K562 (cell line): ENCODE data around the gene RMND5B. TPM values are rescaled to one million over a fixed set of nuclear protein-coding genes. Genes with fewer than 3 reads are reported as not detected.

Experiments used
- CREBBP ChIP-seq: IDR thresholded peaks from one replicate; pipeline ENCODE4 v1.6.1; 2012; ENCODE audit warnings: low read depth, mild to moderate bottlenecking, control low read depth, inconsistent platforms, low read length
- E2F3 ChIP-seq: fragments of 250-450 bp; sonication (Bioruptor Pico); IDR thresholded peaks from 2 replicates; pipeline ENCODE4 v1.4.0; 2020; ENCODE audit warnings: mild to moderate bottlenecking
- E2F5 ChIP-seq: sonication (generic); formaldehyde crosslinking; IDR thresholded peaks from 2 replicates; pipeline ENCODE4 v1.8.0; 2022; ENCODE audit warnings: mild to moderate bottlenecking, missing genetic modification reagents
- GTF2E2 ChIP-seq: fragments of 200-800 bp; sonication (Bioruptor generic); IDR thresholded peaks from 2 replicates; pipeline ENCODE4 v1.6.1; 2016; ENCODE audit warnings: missing genetic modification characterization, missing compliant biosample characterization
- HIVEP1 ChIP-seq: fragments of 250-450 bp; sonication (Bioruptor Pico); IDR thresholded peaks from 2 replicates; pipeline ENCODE4 v1.4.0; 2020; ENCODE audit warnings: mild to moderate bottlenecking
- ILK ChIP-seq: fragments of 450-650 bp; IDR thresholded peaks from 2 replicates; pipeline ENCODE4 v1.6.1; 2016; ENCODE audit warnings: missing genetic modification characterization, low read depth, mild to moderate bottlenecking, missing compliant biosample characterization, moderate library complexity, borderline replicate concordance
- POLR2G ChIP-seq: fragments of 200-400 bp; formaldehyde crosslinking; IDR thresholded peaks from 2 replicates; pipeline ENCODE4 v1.6.1; 2017; ENCODE audit warnings: low read depth, mild to moderate bottlenecking, antibody characterized with exemption, low read length, moderate library complexity
- REST ChIP-seq, 2 experiments: fragments of 450-650 bp; formaldehyde crosslinking in 1 of 2; IDR thresholded peaks; 2 replicates each; pipeline versions ENCODE4 v1.4.0 to v1.6.1; 2014 to 2020; ENCODE audit warnings: mild to moderate bottlenecking in 2 of 2, borderline replicate concordance in 1 of 2, low read depth in 1 of 2
- RNF2 ChIP-seq: sonication (generic); IDR thresholded peaks from 2 replicates; pipeline ENCODE4 v1.6.1; 2016
- TEAD1 ChIP-seq, 2 experiments: fragments of 450-650 bp in 1 of 2; sonication (generic) in 1 of 2; formaldehyde crosslinking; IDR thresholded peaks; 2 replicates each; pipeline versions ENCODE4 v1.4.0 to v1.8.0; 2020 to 2022; ENCODE audit warnings: mild to moderate bottlenecking in 2 of 2, missing genetic modification reagents in 1 of 2
- TFAP4 ChIP-seq: sonication (generic); formaldehyde crosslinking; IDR thresholded peaks from 2 replicates; pipeline ENCODE4 v1.8.0; 2022; ENCODE audit warnings: missing genetic modification reagents, mild to moderate bottlenecking, moderate library complexity, borderline replicate concordance
- ZNF274 ChIP-seq: IDR thresholded peaks from 2 replicates; pipeline ENCODE4 v1.6.1; 2011; ENCODE audit warnings: low read depth, mild to moderate bottlenecking, low read length, moderate library complexity, borderline replicate concordance
- ZNF398 ChIP-seq: fragments of 250-450 bp; sonication (Bioruptor Pico); IDR thresholded peaks from 2 replicates; pipeline ENCODE4 v1.8.0; 2021; ENCODE audit warnings: moderate library complexity, mild to moderate bottlenecking, inconsistent platforms
- ZNF507 ChIP-seq: conservative IDR thresholded peaks from 2 replicates; pipeline ENCODE4 v1.6.1; 2017; ENCODE audit warnings: missing genetic modification characterization, missing compliant biosample characterization
- ZNF780A ChIP-seq: fragments of 250-450 bp; sonication (Bioruptor Pico); IDR thresholded peaks from 2 replicates; pipeline ENCODE4 v1.5.0; 2021; ENCODE audit warnings: mild to moderate bottlenecking
- polyA plus RNA-seq, 8 experiments: library from polyadenylated mRNA; depleted of rRNA in 4 of 8; stranded (reverse) in 5 of 8; unstranded in 3 of 8; fragments of >200 nt; fragmentation: Nextera tagmentation in 2 of 8; fragmentation: Illumina TruSeq in 1 of 8; extraction: Ambion mirVana in 2 of 8; extraction: Trizol in 1 of 8; gene quantifications; 2 replicates each; pipeline versions ENCODE4 v1.2.1 to v1.2.3, GENCODE V29; 2011 to 2014; ENCODE audit warnings: inconsistent platforms in 1 of 8, missing spikeins in 1 of 8
- total RNA-seq, 7 experiments: library from RNA; depleted of rRNA in 6 of 7; stranded (reverse); fragments of >200 nt in 6 of 7; fragmentation: Illumina TruSeq in 2 of 7; extraction: Trizol in 2 of 7; gene quantifications; 2 replicates each; pipeline versions ENCODE4 v1.2.1 to v1.2.3, GENCODE V29; 2011 to 2021; ENCODE audit warnings: low replicate concordance in 1 of 7

Gene RMND5B
- total and polyA plus RNA-seq, 9 of the 15 experiments (the other 6 are each of a cell fraction or from before 2014, with no cell fraction given): 2.6 to 57.0 (median 28.3) TPM

- peak; percentile 45; the same call in 1 of the 2 replicates for TF ChIP-seq REST (IDR thresholded peaks at IDR 0.05; ENCODE audit: borderline replicate concordance)
- TF ChIP-seq REST (CRISPR knock-in tag; IDR thresholded peaks at IDR 0.05; ENCODE audit: low read depth): 0 out of 2 replicates have a peak, but pooled peaks have one; percentile 21
- TF ChIP-seq HIVEP1 (CRISPR knock-in tag): no peak
- no peak for TF ChIP-seq GTF2E2 (tag)
- 0 out of 2 replicates have a peak, but pooled peaks have one; percentile 32 for TF ChIP-seq RNF2
- TF ChIP-seq TEAD1 (CRISPR knock-in tag; IDR thresholded peaks at IDR 0.05): no peak
- no peak for TF ChIP-seq ZNF274
- no peak for TF ChIP-seq CREBBP
- no peak for TF ChIP-seq E2F3 (CRISPR knock-in tag)
- TF ChIP-seq ZNF398 (CRISPR knock-in tag): no peak
- no peak for TF ChIP-seq E2F5 (CRISPR knock-in tag)
- no peak for TF ChIP-seq ILK (tag)
- TF ChIP-seq ZNF507: no peak
- TF ChIP-seq TFAP4 (CRISPR knock-in tag): peak; percentile 97
- peak; percentile 31; the same call in 1 of the 2 replicates for TF ChIP-seq POLR2G
- TF ChIP-seq ZNF780A (CRISPR knock-in tag): no peak
These were observed 10.0 kb upstream of the RMND5B start (continued) for GRCh38 chr5:178120607-178121357.
